Dermis blood vessel endothelial cell (primary cell): ENCODE measurements around the gene DGKH. TPM values are rescaled to one million over a fixed set of nuclear protein-coding genes. Genes with fewer than 3 reads are reported as not detected.
"Not testable (repeated sequence)": the region's sequence is repeated elsewhere in the genome, so short reads cannot be mapped to it uniquely, and the experiment has no call there.

Experiments
- DNase-seq: peaks from one replicate; pipeline ENCODE4 v3.0.0; 2010
- total RNA-seq: library from RNA; depleted of rRNA; stranded (reverse); fragments of >200 nt; gene quantifications from 2 replicates; pipeline ENCODE4 v1.2.3, GENCODE V29; 2014

Gene DGKH
- total RNA-seq, 1 donor from 2014 or later, result 23.7 TPM

DNA sequence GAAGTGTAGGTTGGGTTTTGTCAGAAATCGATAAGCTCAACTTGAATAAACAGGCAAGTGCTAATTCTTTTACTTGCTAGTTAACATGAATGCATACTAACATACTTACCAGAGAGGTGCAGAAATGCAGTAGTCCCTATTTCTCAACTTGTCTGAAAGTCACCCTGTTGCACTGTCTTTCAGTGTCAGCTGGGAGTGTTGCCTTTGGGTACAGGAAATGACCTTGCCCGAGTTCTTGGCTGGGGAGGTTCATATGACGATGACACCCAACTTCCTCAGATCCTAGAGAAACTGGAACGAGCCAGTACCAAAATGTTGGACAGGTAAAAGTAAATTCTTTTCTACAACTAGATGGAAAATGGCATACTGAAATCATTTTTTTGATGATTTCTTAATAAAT is 120.0 kb downstream of the DGKH start:
- no peak for DNase-seq

DNA sequence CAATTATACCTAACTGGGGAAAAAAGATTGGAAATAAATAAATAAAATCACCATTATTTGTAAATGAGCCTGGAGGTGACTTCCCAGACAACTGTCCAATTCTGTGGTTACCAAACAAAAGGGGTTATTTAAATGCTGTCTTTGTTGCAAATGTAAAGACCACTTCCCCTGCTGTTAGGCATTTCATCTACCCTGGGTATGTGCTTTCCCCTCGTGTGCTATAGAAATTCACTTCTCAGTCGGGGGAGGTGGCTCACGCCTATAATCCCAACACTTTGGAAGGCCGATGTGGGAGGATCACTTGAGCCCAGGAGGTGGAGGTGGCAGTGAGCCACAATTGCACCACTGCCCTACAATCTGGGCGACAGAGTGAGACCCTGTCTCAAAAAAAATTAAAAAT is 121.6 kb downstream of the DGKH start:
- no peak for DNase-seq

DNA sequence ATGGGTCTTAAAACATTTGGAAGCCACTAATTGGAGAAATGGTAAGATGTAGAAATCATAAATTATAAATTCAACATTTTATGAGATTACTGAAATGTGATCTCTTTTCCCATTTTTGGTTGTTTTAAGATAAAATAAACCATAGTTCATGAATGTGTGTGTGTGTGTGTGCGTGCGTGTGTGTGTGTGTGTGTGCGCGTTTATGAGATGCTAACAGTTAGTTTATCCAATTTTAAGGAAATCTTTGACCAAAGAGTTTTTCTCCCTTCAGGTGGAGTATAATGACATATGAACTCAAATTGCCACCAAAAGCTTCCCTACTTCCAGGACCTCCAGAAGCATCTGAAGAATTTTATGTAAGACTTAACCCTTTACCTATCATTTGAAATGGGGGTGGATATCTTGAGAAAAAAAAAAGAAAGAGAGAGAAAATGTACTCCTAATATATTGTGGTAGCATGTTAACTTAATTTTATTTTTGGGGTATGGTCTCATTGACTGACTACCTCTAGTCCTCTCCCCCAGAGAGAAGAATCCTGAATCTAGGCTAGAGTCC is 125.4 kb downstream of the DGKH start:
- DNase-seq, result no peak

DNA sequence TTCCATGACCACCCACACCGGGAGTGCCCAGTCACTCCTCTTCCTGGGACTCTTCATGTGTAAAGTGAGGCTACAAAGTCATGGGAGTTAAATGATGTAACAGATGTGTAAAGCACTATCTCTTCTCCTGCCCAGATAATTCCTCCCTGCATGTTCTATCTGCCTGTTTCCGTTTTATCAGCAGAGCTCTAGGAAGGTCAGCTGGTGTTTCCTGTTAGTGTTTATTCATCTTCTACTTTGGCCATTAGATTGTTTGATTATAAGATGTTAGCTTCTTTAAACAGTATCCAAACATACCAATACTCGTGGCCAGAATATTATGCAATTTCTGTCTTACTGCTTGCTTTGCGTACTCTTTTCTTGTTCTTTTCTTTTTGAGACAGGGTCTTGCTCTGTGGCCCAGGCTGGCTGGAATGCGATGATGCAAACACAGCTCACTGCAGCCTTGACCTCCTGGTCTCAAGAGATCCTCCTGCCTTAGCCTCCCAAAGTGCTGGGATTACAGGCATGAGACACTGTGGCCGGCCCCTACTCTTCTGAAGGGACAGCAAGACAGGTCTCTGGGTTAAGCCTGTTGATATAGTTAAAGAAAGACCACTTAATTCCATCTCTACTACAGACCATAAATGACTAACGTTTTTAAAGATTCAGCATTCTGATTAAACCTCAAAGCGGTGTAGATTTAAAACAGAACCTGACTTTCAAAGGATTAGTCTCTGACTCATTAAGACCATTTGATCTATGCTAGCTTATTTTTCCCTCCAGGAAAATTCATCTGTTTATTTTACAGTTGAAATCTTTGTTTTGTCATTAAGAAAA is 126.1 kb downstream of the DGKH start:
- peak; percentile 4 for DNase-seq

DNA sequence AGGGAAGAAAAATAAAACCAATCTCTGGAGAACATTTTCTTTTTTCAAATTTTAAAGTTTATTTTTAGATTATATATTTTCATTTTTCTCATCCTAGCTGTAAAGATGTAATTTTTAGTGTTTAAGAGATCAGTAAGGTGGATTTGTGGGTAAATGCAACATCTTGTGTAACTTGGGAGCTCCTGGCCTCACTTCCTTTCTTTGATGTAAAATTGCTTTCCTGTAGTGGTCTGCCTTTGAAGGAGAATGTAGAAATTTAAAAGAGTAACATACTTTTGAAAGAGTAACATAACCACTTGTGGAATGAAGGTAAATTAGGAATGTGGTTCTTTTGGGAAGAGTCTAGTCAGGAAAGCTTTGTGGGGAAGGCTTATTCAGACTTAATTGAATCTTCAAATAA is 127.8 kb downstream of the DGKH start:
- no peak for DNase-seq

DNA sequence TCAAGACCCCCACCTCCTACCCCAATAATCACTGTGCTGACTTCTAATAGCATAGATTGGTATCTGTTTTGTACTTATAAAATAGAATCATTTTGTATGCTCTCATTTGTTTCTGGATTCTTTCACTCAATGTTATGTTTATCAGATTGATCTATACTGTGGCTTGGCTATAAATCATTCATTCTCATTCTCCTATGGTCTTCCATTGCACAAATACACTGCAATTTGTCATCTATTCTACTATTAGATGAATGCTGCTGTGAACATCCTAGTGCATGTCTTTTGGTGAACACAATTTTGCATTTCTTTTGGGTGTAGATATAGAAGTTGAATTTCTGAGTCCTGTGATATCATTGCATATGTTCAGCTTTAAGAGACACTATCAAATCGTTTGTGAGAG is 128.7 kb downstream of the DGKH start:
- no peak for DNase-seq

DNA sequence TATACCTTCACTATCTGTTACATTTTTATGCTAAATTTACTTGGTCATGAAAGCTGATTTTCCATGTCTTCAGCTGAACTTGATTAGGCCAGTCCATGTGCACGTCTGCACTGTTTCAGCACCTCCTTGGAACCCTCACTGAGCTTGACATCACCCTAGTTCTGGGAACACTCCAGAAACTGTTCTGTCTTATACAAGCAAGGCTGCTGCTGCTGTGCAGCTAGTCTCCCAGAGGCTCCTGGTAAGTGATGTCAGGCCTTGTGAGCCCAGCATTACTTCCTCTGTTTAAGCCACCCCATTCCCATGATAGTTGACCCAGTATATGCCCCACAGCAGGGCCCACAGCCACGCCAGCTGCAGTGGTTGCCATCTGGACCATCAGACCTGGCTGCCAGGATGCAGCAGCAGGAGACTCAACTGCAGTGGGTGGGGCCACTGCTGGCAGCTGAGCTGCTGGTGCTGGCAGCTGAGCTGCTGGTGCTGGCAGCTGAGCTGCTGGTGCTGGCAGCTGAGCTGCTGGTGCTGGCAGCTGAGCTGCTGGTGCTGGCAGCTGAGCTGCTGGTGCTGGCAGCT is 133.0 kb downstream of the DGKH start:
- no peak for DNase-seq

DNA sequence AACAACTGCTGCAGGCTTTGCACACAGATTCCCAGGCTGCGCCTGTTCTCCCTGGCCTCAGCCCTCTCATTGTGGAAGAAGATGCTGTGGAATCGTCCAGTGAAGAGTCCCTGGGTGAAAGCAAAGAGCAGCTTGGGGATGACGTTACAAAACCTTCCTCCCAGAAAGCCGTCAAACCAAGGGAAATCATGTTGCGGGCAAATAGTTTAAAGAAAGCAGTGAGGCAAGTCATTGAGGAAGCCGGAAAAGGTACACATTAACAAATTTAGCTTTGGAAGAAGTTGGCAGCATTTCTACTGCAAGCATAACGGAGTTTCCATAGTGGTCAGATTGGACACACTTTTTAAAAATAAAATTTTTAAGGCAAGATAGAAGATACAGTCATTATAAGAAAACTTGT is 140.6 kb downstream of the DGKH start:
- no peak for DNase-seq

DNA sequence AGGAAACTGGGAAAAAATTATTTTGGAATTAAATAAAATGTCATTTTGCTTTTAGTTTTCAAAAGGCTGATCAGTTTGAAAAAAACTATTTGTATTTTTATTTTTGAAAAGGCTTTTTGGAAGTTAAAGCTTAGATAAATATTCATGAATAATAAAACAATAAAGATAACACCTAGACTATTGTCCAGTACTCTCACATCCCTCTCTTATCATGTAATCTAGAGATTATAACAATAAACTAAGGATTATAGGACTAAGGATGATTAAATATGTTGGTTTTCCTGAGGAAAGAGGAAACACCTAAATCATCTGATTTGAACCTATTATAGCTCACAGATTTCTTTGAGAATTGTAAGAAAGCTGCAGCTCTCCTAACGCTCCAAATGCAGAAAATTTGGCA is 142.1 kb downstream of the DGKH start:
- DNase-seq, result no peak

DNA sequence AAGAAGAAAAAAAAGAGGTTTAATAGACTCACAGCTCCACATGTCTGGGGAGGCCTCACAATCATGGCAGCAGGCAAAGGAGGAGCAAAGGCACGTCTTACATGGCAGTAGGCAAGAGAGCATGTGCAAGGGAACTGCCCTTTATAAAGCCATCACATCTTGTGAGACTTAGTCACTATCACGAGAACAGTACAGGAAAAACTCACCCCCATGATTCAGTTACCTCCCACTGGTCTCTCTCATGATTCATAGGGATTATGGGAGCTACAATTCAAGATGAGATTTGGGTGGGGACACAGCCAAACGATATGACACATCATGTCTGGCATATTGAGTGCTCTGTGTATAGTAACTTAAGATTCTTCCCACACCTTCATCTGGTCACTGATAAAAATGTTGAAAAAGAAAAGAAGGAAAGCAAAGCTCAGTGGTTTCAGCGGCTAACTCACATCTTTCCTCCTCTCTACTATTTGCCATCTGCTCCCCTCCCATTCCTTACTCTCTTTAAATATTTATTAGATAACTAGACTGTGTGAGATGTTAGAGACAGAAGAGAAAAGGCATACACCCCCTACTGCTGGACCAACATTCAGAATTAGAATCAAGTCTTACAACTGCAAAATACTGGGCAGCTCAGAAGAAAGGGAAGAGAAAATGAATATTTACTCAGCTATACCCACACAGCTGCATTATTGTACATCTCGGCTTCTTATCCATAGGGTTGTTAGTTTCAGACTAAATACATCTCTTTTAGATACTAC is 163.4 kb downstream of the DGKH start:
- no peak for DNase-seq

DNA sequence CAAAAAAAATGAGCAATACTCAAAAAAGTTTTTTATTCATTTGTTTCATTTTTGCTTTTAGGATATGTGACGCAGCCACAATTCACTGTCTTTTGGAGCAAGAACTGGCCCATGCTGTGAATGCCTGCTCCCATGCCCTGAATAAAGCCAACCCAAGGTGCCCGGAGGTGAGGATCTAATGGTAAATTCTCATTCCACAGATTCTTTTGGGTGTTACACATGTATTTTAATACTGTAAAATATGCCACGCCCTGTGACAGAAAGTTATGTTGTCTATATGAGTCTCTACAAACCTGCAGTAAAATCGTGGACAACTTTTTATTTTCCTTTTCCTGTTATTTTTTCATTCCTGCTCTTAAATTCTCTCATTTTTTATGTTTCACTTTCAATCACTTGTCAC is 166.0 kb downstream of the DGKH start:
- no peak for DNase-seq

DNA sequence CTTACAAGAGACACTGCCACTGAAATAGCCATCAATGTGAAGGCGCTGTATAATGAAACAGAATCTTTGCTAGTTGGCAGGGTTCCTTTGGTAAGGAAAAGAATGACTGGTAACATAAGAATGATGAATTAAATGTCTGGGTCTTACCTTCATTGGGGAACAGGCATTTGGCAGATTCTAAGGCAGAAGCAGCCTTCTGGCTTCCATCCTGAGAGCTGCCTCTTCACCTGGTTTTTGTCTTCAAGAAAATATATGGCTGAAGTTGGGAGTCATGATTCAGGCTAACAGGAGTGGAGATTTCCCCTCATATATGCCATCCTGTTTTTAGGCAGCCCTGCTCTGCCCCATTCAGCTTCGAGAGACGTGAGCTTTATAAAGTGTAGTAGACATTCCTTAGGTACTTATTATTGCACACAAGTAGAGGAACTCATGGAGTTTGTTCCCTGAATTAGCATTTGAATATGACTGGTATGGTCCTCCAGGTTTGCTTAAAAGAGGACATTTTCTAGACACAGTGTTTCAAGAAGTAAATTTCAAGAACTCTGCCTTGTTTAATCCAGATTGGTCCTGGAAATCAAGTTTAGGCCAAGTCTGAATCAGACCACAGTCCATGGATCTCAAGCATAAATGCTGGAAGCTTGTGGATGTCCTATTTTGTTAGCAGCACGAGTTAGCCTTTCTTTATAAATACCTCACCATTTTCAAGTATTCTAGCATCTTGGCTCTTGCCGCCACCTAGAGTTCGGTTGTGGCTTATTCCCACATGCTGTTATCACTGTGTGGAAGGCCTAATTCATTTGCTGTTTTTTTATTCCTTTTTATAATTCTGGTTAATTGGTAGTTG is 167.4 kb downstream of the DGKH start:
- peak; percentile 61 for DNase-seq

DNA sequence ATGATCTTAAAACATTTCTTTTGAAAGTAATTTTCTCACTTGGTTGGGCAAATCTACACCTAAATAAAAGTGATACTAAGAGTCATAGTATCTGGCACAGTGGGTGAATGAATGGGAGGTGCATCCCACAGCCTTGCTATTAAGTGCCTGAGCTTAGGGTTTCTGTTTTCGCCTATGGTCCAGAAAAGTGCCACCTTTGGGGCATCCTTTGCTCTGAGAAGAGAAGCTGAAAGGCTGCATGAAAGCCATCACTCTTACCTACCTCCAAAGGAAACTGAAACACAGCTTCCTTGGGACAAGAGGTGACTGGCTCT is 167.9 kb downstream of the DGKH start:
- DNase-seq, result no peak

DNA sequence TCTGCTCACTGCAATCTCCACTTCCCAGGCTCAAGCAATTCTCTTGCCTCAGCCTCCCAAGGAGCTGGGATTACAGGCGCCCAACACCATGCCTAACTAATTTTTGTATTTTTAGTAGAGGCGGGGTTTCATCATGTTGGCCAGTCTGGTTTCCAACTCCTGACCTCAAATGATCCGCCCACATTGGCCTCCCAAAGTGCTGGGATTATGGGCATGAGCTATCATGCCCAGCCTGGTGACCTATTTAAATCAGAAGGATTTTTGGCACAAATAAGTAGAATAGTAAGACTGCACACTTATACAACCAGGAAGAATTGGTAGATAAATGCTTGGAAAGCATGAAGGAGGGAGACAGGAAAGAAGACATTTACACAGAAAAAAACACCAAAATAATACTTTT is 170.1 kb downstream of the DGKH start:
- no peak for DNase-seq

DNA sequence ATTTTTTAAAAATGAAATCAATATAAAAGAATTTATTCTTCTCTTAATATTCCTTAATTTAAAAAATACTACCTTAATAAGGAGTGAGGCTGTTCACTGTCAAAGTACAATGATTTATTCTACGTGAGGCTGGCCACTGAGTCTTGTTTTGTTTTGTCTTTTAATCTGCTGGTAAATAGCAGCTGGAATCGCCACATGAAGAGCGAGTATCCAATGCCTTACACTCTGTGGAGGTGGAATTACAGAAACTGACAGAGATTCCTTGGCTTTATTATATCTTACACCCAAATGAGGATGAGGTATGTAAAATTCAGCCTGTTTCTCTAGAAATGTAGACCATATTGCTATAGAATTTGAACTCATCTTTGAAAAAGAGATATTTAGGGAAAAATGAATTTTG is 170.6 kb downstream of the DGKH start:
- DNase-seq, result no peak

DNA sequence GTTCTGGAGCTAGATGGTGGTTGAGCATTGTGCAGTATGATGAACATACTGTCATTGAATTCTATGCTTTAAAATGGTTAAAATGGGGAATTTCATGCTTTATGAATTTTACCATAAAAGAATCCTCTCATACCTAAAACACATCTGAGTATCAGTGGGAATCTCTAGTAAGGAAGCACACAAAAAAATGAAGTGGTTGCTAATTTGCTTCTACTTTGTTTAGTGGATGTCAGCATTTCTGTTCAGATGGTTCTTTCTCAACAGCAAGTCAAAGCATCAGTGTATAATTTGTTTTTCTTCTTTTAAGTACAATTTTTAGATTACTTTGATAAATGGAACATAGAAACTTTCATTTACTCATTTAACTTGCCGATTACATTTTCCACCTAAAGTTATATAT is 171.4 kb downstream of the DGKH start:
- no peak for DNase-seq

DNA sequence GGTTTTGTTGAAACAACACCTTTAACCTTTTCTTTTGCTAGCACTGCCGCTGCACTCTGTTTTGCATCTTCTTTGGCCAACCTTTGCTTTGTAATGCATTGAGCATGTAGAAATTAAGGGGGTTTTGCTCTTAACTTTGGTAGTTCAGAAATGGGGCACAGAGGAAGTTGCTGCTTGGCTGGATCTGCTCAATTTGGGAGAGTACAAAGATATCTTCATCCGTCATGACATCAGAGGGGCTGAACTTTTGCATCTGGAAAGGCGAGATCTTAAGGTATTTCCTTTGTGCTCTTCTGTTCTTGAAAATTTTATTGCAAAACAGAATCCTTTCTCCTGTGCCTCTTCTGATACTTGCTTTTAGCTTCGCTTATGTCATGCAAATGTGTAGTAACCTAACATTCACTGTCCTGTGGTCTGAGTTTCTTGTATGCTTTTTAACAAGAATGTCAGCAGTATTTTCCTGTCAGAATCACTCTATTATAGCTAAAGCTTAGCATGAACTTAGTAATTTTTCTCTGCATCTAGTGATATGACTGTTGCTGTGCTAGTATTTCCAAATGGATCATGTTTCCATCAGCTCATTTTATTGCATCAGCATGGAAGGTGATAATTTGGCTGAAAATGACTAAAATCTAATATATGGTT is 172.8 kb downstream of the DGKH start:
- DNase-seq, result no peak

DNA sequence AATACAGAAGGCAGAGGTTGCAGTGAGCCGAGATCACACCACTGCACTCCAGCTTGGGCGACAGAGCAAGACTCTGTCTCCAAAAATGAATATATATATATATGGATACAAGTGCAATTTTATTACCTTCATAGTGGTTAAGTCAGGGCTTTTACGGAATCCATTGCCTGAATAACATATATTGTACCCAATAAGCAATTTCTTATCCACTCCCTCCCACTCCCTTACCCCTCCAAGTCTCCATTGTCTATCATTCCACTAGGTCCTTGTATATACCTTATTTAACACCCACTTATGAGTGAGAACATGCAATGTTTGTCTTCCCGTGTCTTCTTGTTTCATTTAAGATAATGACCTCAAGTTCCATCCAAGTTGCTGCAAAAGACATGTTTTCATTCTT is 175.2 kb downstream of the DGKH start:
- DNase-seq, result no peak

DNA sequence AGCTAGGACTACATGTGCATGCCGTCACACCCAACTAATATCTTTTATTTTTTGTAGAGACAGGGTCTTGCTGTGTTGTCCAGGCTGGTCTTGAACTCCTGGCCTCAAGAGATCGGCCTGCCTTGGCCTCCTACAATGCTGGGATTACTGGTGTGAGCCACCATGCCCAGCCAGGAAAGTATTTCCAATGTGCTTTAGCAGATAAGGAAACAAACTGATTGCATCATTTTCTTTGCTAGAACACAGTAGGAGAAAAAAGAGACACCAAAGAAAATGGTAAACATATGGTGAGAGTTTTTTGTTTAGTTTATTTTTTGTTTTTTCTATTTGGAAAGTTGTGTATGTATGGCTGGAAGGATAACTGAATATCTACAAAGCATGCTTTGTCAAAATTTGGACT is 176.6 kb downstream of the DGKH start:
- DNase-seq, result no peak

DNA sequence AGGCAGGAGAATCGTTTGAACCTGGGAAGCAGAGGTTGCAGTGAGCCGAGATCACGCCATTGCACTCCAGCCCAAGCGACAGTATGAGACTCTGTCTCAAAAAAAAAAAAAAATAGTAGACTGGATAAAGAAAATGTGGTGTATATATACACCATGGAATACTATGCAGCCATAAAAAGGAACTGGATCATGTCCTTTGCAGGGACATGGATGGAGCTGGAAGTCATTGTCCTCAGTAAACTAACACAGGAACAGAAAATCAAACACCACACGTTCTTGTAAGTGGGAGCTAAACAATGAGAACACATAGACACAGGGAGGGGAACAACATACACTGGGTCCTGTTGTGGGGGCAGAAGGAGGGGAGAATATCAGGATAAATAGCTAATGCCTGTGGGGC is 178.3 kb downstream of the DGKH start:
- not testable (repeated sequence) for DNase-seq

DNA sequence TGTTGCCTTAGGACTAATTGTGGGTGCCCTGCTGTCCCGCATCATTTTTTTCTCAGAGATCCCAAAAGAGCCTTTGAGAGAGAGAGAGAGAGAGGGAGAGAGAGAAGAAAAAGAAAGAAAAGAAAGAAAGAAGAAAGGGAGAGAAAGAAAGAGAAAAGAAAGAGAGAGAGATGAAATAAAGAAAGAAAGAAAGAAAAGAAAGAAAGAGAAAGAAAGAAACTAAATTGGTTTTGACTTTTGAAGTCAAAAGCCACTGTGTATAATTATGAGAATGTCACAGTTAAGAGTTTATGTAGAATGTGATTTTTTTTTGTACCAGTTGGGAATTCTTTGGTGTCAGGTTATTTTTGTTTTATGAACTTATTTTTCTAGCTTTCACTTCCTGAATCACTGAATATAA is 180.1 kb downstream of the DGKH start:
- DNase-seq, result no peak

DNA sequence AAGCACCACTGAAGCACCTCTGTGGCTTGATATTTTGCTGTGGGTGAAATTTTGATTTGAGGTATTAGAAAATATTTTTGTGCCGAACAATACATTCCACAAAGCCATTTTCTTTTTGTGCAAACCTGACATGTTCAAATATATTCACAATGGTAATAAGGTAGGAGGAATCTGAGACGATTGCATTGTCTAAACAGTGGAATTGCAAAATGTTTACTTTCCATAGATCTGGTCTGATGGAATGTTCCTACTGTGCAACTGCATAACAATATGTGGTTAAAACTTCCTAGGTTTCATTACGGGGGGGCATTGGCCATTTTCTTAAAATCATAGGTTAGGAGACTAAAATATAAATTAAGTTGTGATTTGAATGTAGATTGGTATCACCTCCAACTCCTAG is 180.8 kb downstream of the DGKH start:
- no peak for DNase-seq
